Fibroblast of the conjunctiva (primary cell): Measurements from ENCODE around the gene BRME1.
"Not testable (repeated sequence)": the region's sequence is repeated elsewhere in the genome, so short reads cannot be mapped to it uniquely, and the experiment has no call there.

Experiments
- DNase-seq: peaks from one replicate; pipeline ENCODE4 v3.0.0-alpha.2; 2010; ENCODE audit warnings: low read depth

Gene BRME1

DNA sequence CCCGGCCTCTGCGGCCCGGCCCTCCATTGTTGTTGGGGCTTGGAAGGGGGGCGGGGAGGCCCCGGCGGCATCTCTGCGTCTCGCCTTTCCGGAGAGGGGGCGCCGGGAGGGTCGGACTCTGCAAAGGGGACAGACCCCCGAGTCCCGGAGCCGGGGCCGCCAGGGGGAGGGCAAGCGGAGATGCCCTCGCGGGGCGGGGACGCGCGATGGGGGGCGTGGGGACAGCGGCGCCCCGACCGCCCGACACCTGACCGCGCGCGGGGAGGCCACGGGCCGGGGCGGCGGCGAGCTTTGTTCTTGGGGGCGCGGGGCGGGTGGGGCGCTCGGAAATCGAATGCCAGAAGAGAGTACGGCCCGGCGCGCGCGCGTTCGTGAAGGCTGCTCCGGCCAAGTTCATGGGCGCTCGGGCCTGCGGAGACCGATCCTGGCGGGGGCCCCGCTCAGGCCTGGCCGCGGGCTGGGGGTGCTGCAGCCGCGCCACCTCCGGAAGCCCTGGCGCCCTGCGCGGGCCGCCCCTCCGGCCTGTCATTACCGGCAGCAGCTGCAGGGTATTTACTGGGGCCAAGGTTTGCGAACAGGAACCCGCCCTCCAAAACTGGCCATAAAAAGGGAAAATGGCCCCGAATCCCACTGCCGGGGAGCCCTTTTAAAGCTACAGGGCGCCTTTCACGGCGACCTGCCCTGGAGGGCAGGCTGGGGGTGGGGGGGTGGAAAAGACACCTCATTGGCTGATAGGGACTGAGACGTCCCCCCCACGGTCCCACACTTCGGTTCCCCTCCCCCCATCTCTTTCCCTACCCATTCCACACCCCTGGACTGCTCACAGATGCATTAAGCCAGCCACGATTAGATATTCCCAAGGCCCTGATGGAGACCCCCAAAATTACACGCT is 40.1 kb downstream of the BRME1 start:
- no peak for DNase-seq

DNA sequence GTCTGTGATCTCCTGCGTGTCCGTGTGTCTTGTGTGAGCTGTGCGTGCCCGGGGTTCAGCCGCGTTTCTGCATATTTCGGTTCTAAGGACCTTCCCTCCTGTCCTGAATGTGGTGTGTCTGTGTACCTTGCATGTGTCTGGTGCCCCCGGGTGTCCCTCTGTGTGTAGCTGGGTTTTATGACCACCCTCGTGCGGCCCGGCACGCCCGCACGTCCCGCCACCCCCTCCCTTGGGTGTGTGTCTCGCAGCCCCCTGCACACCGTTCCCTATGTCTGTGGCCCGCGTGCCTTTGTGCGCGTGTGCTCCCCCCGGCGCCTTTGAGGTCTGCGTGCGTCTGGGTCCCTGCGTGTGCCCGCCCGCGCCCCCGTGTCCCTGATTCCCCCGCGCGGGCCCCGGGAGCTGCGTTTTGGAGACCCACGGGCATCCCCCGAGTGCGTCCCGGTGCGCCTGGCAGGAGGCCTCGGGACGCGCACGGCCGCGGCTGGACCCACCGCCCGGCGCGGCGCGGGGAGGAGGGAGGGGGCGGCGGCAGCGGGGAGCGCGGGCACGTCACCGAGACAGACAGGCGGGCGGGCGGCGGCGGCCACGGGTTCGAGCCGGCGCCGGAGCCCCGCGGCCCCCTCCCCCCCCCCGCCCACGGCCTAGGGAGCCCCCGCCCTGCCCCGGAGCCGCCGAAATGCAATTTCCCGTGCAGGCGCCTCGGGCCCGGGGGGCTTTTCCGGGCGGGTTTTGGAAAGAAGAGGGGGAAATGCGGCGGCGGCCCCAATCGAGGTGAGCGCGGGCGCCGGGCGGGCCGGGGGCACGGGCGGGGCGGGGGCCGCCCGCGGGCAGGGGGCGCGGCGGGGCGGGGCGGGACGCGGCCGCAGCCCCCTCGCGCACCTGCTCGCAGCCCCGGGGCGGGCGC is 41.0 kb downstream of the BRME1 start:
- DNase-seq: no peak

DNA sequence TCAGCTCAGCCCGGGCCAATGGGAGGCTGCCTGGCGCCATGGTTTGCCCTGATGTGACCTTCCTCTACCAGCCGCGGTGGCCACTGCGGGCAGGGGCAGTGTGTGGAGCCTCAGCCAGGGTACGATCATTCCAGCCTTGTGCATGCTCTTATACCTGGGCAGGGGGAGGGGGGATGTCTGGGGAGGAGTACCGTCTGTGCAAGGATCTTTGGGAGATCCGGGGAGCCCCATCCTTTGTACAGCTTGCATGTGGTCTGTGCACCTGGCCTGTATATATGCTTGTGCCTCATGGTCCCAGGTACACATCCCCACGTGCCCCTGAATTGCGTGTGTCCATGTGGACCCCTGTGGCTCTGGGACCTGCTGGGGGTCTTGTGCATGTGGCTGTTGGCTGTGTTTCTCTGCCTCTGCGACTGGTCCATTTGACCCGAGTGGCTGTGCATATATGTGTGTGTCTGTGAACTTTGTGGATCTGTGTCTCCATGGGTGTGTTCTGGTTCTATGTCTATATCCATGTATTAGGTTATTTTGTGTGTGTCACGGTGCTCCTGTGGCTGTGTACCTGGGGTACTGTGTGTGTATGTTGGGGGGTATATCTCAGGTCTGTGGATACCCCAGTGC is 41.8 kb downstream of the BRME1 start:
- no peak for DNase-seq

DNA sequence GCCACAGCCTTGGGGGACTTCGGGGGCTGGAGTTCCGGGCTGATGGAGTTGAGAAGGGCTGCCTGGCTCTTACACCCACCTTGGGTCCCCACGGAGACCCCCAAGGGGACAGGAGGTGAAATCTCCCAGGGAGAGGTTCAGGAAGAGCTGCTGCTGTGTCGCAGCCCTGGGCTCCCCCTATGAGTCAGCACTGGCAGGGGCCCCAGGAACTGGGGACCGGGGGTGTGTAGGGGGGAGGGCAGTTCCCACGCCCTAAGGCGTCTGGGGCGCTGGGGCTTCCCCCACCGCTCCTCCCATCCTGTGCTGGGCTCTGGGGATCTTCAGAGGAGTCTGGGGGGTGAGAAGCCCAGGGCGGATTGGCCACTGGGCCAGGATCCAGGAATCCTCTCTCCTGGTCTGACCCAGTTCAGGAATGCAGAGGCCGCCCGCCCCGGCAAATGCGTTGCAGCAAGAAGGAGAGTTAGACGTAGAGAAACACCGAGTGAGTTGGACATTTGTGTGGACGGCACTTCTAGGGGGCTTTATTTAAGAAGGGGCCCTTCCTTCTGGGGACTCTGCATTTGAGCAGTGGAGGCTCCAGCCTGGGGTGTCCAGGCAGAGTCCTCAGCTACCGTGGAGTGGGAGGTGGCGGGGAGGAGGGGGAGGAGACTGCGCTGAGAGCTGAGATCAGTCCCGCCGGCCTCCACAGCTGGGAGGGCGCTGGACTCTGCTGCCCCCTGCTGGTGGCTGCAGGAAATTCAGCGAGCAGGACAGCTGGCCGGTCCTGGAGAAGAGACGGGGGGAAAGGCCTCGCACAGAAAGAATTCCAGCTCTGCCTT is 44.0 kb downstream of the BRME1 start:
- peak; percentile 83 for DNase-seq

DNA sequence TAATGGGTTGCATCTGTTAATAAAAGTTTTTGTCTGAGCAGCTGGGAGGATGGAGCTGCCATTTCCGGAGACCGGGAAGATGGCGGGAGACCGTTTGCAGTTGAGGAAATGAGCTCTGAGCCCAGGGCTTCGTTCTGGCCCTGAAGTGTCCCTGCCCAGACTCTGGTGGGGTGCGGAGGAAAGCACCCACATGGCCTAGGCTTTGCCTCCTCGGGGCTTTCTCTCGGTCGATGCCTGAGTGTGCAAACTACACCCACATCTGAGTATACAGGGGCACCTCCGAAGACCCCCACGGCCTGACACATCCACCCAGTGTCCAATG is 44.6 kb downstream of the BRME1 start:
- no peak for DNase-seq

DNA sequence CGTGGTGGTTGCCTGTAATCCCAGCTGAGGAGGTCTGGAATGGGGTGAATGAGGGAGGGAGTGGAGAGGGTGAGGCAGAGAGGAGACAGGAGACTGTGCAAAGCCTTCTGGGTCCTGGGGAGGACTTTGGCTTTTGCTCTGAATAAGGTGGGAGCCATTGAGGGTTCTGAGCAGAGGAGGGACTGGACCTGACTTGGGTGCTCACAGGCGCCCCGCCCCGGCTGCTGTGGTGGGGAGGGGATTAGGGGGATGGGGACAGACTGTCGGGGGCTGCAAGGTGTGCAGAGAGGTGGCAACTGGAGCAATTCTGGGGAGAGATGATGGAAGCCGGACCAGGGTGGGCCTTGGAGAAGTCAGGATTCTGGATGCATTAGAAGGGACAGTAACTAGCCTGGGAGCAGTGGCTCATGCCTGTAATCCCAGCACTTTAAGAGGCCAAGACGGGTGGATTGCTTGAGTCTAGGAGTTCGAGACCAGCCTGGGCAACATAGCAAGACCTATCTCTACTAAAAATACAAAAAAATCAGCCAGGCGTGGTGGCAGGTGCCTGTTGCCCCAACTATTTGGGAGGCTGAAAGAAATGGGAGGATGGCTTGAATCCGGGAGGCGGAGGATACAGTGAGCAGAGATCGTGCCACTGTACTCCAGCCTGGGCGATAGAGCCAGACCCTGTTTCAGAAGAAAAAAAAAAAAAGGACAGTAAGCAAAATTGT is 45.1 kb downstream of the BRME1 start:
- no peak for DNase-seq

DNA sequence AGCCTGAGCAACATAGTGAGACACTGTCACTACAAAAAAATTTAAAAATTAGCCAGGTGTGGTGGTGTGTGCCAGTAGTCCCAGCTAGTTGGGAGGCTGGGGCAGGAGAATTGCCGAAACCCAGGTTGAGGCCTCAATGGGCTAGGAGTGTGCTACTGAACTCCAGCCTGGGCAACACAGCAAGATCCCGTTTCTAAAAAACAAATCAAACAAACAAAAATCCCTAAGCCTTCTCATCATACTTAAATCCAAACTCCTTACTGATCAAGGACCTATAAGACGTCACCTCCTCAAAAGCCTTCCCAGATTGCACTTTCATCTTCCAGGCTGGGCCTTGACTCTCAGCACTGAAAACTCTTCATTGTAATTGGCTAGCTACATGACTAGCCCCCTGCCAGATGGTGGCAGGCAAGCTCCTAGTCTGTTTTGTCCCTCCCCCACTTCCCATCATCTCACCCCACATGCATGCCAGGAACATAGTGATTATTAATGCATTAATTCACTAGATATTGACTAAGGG is 46.5 kb downstream of the BRME1 start:
- DNase-seq: no peak

DNA sequence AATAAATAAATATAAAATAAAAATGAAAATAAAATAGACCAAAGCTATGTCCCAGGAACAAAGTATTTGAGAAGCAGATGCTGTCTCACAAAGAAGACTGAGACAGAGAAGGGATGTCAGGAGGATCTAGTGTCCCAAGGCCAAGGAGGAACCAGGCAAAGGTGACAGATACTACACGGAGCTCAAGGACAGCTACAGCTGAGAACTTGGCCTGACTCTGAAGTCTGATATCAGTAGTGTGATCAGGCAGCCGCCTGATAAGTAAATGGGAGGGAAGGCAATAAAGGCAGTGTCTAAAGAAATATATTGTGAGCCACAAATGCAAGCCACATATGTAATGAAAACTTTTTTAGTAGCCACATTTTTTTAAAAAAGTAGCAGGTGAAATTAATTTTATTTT is 49.4 kb downstream of the BRME1 start:
- DNase-seq: no peak

DNA sequence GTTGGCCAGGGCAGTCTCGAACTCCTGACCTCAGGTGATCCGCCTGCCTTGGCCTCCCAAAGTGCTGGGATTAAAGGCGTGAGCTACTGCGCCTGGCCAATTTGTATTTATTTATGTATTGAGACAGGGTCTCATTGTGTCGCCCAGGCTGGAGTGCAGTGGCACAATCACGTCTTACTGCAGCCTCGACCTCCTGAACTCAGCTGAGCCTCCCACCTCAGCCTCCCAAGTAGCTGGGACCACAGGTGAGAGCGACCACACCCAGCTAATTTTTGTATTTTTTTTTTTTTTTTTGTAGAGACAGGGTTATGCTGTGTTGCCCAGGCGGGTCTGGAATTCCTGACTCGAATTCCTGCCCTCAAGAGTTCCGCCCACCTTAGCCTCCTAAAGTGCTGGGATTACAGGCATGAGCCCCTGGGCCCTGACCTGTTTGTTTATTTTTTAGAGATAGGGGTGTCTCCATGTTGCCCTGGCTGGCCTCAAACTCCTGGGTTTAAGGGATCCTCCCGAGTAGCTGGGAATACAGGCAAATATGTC is 53.7 kb downstream of the BRME1 start:
- not testable (repeated sequence) for DNase-seq

DNA sequence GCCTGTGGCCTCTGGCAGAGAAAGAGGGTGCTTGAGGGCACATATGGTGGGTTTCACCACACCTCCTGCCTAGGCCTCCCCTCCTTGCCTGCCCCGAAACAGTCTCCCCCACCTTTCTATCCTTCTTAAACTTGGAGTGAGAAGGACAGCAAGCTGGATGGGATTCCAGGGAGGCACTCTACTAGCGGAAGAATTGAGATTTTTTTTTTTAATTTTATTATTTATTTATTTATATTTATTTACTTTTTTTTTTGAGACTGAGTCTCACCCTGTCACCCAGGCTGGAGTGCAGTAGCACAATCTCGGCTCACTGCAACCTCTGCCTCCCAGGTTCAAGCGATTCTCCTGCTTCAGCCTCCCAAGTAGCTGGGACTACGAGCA is 54.2 kb downstream of the BRME1 start:
- not testable (repeated sequence) for DNase-seq

DNA sequence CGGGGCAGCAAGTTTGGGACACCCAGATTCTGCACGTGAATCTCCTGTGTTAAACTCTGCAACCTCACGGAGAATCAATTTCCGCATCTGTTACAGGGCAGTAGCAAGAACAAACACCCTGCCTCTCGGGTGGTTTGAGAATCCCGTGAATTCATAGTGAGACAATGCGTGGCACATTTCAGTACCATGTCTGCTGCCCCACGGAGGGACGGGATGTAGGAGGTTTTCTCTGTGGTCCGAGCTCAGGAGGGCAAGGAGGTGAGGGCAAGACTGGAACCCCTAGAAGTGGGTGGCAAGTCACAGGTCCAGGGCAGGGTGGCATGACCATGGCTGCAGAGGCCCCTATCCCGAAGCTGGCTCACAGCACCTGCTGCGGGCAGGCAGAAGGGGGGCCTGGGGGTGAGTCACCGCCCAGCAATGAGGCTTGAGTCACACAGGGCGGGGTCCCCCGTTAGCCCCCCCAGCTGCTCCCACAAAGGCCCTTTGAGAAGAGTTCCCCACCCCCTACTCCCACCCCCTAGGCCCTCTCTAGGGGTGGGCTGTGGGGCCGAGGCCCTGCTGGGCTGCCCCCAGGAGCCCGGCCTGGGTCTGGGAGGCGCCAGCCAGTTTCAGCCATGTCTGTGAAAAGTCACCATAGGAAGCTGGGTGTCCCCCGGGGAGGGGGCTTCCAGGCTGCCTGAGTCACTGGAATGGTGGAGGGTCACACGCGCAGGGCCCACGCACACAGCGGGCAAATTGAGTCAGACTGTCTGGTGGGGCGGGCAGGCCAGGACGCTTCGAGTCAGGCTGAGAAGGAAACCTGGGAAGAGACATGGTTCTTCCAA is 54.8 kb downstream of the BRME1 start:
- DNase-seq: peak; percentile 93

DNA sequence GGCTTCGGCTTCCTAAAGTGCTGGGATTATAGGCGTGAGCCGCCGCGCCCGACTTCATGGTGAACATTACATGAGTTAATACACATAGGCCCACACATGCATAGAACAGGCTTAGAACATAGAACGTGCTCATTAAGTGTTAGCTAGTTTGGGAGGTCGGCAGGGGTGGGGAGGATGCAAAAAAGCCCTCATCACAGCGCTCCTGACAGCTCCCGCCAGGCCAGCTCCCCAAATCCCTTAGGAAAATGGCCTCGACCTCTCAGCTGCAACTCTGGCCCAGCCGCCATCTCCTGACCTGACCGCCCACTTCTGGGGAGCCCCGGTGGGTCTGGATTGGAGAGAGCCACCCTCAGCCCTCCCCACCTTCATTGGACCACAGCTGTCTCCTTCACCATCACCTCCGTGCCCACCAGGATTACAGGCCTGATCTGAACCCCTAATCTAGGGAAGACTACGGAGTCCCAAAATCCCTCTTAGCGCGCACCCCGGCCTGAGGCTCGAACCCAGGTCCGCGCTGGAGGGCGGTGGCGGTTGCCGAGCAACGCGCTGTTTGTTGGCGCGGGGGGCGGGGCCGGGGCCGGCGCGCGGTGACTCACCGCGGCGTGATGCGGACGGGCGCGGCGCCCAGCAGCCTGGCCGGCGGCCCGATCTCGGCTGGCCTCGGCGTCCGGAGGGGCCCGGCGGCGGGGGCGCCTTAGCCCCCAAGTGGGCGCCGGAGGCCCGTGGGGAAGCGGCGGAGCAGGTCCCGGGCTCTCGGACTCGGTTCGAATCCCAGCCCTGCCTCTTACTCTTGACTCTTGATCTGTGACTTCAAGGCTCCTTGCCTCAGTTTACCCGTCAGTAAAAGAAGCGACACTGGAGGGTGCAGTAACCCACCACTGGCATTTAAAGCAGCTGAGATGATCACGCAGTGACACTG is 55.7 kb downstream of the BRME1 start:
- DNase-seq: no peak

DNA sequence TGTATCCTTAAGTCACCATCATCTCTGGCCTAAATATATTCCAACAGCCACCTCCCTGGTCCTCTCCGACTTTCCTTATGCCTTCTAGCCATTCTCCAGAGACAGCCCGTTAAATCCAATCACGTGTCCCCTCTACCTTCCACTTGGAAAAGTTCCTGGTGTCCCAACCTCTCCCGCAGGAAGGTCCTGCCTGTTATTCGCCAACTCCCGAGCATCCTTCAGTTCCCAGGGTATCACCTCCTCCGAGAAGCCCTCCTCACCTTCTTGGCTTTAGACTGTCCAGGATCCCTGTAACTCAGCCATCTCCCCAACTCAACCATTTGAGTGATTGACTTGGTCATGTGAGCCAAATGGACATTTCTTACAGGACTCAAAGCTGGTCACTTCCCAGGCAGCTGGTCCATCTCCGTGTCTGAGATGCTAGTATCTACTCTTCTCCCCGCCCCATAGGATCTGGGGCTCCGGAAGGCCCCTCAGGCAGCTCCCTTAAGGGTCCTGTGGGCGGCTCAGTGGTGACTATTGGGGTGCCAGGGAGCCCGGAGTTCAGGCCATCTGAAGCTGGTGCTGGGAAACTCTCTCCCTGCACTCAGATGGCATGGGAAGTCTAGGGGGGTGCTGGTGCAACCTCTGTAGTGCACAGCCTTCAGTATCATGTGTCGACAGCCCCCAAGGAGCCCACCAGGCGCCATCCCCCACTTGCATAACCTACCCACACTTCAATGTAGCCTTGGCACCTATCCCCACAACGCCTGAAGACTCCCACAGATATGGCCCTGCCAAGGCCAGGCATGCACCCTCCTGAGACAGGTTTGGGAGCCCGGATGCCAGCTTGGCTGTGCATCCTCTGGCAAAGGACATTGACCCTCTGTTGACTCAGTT is 56.9 kb downstream of the BRME1 start:
- no peak for DNase-seq

DNA sequence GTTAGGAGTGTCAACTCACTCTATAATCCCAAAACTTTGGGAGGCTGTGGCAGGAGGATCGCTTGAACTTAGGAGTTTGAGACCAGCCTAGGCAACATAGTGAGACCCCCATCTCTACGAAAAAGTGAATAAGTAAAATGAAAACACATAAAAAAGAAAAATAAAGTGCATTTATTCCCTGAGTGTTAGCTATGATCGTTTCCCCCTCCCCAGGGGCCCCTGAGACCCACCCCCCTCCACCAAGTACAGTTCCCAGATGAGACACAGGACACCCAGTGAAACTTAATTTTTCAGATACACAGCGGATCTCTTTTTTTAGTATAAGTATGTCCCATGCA is 57.6 kb downstream of the BRME1 start:
- DNase-seq: no peak

DNA sequence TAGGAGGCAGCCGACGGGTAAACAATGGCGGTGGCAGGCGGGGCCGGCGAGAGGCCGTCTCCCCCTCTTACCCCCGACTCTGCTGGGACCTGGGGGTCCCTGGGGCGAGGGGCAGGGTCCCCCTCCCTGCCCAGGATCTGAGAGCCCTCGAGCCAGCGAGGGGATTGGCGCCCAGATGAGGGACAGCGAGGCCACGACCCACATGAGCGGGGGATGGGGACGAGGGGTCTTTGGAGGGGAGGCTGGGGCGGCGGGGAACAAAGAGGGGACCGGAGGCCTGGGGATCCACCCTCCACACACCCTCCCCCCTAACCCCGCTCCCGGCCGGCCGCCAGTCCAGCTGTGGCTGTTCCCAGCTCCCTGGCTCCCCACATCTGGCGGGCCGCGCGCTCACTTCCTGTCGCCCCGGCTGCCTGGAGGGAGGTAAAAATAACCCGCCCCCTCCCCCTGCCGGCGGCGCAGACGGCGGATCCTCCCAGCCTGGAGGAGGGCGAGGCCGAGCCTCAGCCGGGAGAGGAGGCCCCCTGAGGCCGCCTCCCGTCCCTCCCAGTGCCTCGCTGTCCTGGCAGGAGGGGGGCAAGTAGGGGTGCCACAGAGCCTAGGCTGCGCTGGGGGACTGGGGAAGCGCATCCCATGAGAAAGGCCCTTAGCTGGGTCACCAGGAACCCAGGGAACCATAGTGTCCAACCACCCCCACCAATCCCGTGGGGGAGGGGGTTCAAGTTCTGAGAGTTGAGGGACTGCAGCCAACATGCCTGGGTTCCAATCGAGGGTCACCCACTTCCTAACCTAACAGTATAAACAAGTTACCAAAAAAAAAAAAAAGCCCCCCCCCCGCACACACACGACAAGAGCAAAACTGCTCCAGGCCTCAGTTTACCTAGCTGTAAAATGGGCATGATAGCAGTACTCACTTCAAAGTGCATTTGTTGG is 58.2 kb downstream of the BRME1 start:
- peak; percentile 88 for DNase-seq

DNA sequence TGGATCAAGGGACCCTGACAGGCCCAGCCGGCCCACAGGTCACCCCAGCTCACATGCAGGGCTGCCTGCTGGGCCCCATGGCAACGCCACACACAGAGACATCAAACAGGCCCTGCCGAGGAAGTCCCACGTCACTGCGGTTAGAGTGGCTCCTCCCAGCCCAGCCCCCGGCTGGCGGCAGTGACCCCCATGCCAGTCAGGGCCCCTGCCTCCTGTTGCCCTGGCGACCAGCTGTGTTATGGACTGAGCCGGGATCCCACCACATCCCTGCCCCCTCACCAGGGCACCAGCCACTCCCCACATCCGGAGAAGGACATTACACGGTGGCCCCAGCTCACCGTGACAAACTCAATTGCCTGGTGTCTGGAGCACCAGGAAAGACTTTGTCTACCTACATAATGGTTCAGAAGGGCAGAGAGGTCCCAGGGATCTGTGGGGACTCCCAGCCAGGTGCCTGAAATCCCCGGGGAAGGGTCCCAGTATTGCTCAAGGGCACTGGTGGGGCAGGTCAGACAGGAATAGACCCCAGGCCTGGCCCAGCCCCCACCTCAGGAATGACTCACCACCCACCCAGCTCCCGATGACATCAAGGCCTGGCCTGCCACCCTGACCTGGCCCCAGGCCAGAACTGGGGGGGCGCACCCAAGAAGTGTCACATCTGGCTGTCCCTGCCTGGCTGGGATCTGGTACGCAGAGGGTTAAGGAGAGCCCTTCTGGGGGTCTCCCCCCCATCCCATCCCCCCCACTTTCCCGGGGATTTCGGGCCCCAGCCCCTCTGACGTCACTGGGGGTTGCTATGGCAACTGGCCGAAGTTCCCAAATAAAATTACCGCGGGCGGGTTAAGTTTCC is 59.1 kb downstream of the BRME1 start:
- peak; percentile 84 for DNase-seq
